ENCODE measurements around the gene TLL2.
"Not testable (repeated sequence)": the region's sequence is repeated elsewhere in the genome, so short reads cannot be mapped to it uniquely, and the experiment has no call there.

Gene TLL2

GRCh38 chr10:96513698-96514561 is at the start of gene TLL2:
Gene TLL2 (minus strand): TSS chr10:96513926. CDS start chr10:96513685, 241 bp downstream.
- peak; percentile 15 to 31 for DNase-seq (ENCODE audit: low read depth in 1 of 2, low spot score in 1 of 2)

GRCh38 chr10:96560966-96561887 is 47.5 kb upstream of the TLL2 start:
- DNase-seq (ENCODE audit: low read depth in 1 of 2, low spot score in 1 of 2), result no peak

GRCh38 chr10:96560489-96560888 is 46.8 kb upstream of the TLL2 start:
- no peak for DNase-seq (ENCODE audit: low read depth in 1 of 2, low spot score in 1 of 2)

GRCh38 chr10:96556003-96556402 is 42.3 kb upstream of the TLL2 start:
- DNase-seq (ENCODE audit: low read depth in 1 of 2, low spot score in 1 of 2), result no peak

GRCh38 chr10:96555330-96555729 is 41.6 kb upstream of the TLL2 start:
- DNase-seq (ENCODE audit: low read depth in 1 of 2, low spot score in 1 of 2), result no peak

GRCh38 chr10:96548589-96548988 is 34.9 kb upstream of the TLL2 start:
- DNase-seq (ENCODE audit: low read depth in 1 of 2, low spot score in 1 of 2), result no peak

GRCh38 chr10:96545558-96545957 is 31.8 kb upstream of the TLL2 start:
- DNase-seq (ENCODE audit: low read depth in 1 of 2, low spot score in 1 of 2), result not testable (repeated sequence)

- no peak for DNase-seq (ENCODE audit: low read depth in 1 of 2, low spot score in 1 of 2)
These were observed 28.2 kb upstream of the TLL2 start for GRCh38 chr10:96541921-96542320.

- DNase-seq (ENCODE audit: low read depth in 1 of 2, low spot score in 1 of 2), result no peak
These were observed 26.5 kb upstream of the TLL2 start for GRCh38 chr10:96540240-96540639.

GRCh38 chr10:96538683-96539082 is 25.0 kb upstream of the TLL2 start:
- DNase-seq (ENCODE audit: low read depth in 1 of 2, low spot score in 1 of 2), result no peak

GRCh38 chr10:96536129-96536528 is 22.4 kb upstream of the TLL2 start:
- DNase-seq (ENCODE audit: low read depth in 1 of 2, low spot score in 1 of 2), result no peak

GRCh38 chr10:96532523-96532922 is 18.8 kb upstream of the TLL2 start:
- DNase-seq (ENCODE audit: low read depth in 1 of 2, low spot score in 1 of 2), result no peak

GRCh38 chr10:96529634-96530279 is 16.0 kb upstream of the TLL2 start:
- DNase-seq (ENCODE audit: low read depth in 1 of 2, low spot score in 1 of 2), result no peak

GRCh38 chr10:96524741-96525140 is 11.0 kb upstream of the TLL2 start:
- no peak for DNase-seq (ENCODE audit: low read depth in 1 of 2, low spot score in 1 of 2)

GRCh38 chr10:96517284-96517683 is 3.6 kb upstream of the TLL2 start:
- DNase-seq (ENCODE audit: low read depth in 1 of 2, low spot score in 1 of 2), result no peak

- no peak for DNase-seq (ENCODE audit: low read depth in 1 of 2, low spot score in 1 of 2)
These were observed 2.6 kb upstream of the TLL2 start for GRCh38 chr10:96516337-96516736.

GRCh38 chr10:96513305-96513697 is 425 bp downstream of the TLL2 start:
- DNase-seq (ENCODE audit: low read depth in 1 of 2, low spot score in 1 of 2), result peak in 1 of 2 donors; percentile 19

- no peak for DNase-seq (ENCODE audit: low read depth in 1 of 2, low spot score in 1 of 2)
These were observed 1.0 kb downstream of the TLL2 start for GRCh38 chr10:96512524-96513304.

- DNase-seq (ENCODE audit: low read depth in 1 of 2, low spot score in 1 of 2), result no peak
These were observed 2.4 kb downstream of the TLL2 start for GRCh38 chr10:96511044-96511945.

All from activated T-helper 1 cell treated with anti-CD3 and anti-CD28 coated beads, Interleukin-2, amount 50 U/mL, for 16 hours (primary cell).